Bronchial epithelial cell (primary cell): ENCODE data around the gene PPP2R2C. TPM values are rescaled to one million over a fixed set of nuclear protein-coding genes. Genes with fewer than 3 reads are reported as not detected.

Source experiments
- DNase-seq: peaks from one replicate; pipeline ENCODE4 v3.0.0-alpha.2; 2010; ENCODE audit warnings: low read depth
- FAIRE-seq: peaks from 2 replicates; lab custom pipeline; 2011; peaks lifted over from hg19 to GRCh38; lab: Jason Lieb, UNC
- H3K27me3 ChIP-seq: 2 replicates; pipeline ENCODE4 v1.5.1; 2011; ENCODE audit warnings: low read length; ENCODE audit not compliant: control insufficient read depth, insufficient read depth
- H3K36me3 ChIP-seq: 2 replicates; pipeline ENCODE4 v1.5.1; 2011; ENCODE audit warnings: low read length; ENCODE audit not compliant: control insufficient read depth, insufficient read depth
- H3K4me3 ChIP-seq: 2 replicates; pipeline ENCODE4 v1.5.1; 2011; ENCODE audit warnings: mild to moderate bottlenecking, low read depth, low read length, control low read depth
- total RNA-seq: library from RNA; depleted of rRNA; stranded (reverse); fragments of >200 nt; gene quantifications from 2 replicates; pipeline ENCODE4 v1.2.1, GENCODE V29; 2014
- TF ChIP-seq, protein P1 (sequence below): IDR thresholded peaks from 2 replicates; pipeline ENCODE4 v1.5.1; 2011; ENCODE audit warnings: mild to moderate bottlenecking, moderate library complexity, low read length, control low read depth, inconsistent platforms; ENCODE audit not compliant: insufficient read depth, severe bottlenecking

The PPP2R2C gene
- total RNA-seq, 1 donor from 2014 or later = 1.1 TPM

DNA sequence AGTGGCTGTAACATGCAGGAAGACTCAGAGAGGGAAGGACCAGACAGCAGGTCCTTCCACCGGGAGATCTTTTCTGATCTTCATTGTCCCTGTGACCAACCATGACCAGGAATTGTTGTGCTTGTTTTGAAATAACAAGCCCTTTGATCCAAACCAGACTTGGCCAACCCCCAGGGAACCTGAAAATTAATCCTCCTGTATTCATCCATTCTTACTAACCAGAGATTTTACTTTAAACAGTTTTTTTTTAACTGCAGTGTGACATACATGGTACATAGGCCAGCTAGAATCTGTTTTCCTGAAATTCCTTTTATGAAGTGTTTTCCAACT lies 198.8 kb downstream of the PPP2R2C start:
- DNase-seq = no peak
- FAIRE-seq = no peak
- H3K36me3 ChIP-seq = no peaks in the 10 kb centered on the region
- no peaks in the 10 kb centered on the region for H3K27me3 ChIP-seq
- TF ChIP-seq, protein P1, sequence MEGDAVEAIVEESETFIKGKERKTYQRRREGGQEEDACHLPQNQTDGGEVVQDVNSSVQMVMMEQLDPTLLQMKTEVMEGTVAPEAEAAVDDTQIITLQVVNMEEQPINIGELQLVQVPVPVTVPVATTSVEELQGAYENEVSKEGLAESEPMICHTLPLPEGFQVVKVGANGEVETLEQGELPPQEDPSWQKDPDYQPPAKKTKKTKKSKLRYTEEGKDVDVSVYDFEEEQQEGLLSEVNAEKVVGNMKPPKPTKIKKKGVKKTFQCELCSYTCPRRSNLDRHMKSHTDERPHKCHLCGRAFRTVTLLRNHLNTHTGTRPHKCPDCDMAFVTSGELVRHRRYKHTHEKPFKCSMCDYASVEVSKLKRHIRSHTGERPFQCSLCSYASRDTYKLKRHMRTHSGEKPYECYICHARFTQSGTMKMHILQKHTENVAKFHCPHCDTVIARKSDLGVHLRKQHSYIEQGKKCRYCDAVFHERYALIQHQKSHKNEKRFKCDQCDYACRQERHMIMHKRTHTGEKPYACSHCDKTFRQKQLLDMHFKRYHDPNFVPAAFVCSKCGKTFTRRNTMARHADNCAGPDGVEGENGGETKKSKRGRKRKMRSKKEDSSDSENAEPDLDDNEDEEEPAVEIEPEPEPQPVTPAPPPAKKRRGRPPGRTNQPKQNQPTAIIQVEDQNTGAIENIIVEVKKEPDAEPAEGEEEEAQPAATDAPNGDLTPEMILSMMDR = no peak
- no peak overlapping the region for H3K4me3 ChIP-seq

DNA sequence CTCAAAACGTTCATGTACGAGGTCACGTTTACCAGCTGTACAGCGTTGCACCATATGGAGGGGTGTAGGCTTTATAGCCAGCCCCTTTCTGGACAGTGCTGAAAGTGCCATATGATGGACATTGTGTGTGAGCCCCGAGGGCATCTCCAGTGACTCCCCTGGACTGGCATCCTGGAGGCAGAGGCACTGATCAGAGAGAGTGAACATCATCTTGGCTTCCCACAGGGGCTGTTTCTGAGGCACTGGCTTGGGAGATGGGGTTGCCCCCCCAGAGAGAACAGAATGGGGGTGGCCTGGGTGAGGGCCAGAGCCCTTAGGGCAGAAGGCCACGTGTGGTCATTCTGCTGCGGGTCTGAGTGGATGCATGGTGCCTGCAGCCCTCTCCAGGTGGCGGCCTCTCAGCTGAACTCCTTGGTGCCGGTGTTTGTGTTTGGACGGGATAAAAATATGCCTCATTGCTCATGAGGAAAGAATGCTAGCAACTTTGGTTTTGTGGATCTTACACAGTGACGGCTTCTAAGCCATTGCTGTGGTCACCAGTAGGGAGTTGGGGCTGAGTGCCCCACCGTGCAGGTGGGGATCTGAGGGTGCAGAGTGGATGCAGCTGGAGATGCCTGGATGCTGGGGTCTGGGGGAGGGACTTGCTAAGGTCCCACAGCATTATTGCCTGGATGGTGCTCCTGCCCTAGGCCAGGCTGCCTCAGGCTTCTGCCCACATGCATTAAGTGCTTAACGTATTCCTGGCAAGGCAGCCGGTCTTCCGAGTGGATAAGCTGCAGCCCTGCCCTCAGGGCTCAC lies 199.4 kb downstream of the PPP2R2C start:
- Histone ChIP-seq H3K4me3 (no peak overlapping the region), H3K27me3 (no peaks in the 10 kb centered on the region), H3K36me3 (no peaks in the 10 kb centered on the region)
- TF ChIP-seq, protein P1 = no peak
- DNase-seq (peak; percentile 62), FAIRE-seq (peak; percentile 86)

DNA sequence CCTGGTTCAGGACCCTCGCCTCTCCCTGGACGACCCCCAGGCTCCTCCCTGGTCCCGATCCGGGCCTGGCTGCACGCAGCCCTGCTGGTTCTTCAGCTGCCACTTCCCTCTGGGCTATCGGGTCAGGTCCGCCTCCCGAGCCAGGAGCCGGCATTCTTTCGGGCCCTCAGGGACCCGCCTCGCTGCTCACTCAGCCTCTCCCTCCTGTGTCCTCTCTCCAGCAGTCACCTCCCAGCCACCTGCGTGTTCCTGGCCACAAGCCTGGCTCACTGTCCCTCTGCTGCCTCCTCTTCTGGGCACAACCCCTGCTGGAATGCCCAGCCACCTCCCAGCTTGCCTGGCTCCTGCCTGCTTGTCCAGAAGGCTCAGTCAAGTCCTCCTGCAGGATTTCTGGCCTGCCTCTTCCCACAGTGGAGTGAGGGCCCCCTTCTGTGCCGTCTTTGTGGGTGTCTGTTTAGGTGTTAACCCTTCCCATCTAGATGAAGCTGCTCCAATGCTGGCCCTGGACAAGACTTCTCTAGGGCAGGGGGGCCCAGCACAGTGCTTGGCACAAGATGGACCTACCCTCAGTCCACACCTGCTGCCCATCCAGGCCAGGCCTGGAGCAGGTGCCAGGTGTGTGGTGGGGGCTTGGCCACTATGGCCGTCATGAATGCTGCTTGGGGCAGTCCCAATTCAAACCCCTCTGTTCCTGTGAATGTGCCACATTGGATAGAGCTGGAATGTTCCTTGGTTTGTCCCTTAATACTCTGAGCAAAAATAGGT lies 200.5 kb downstream of the PPP2R2C start:
- Histone ChIP-seq H3K36me3 (no peaks in the 10 kb centered on the region), H3K4me3 (no peak overlapping the region), H3K27me3 (no peaks in the 10 kb centered on the region)
- FAIRE-seq (no peak), DNase-seq (no peak)
- TF ChIP-seq, protein P1 = no peak

DNA sequence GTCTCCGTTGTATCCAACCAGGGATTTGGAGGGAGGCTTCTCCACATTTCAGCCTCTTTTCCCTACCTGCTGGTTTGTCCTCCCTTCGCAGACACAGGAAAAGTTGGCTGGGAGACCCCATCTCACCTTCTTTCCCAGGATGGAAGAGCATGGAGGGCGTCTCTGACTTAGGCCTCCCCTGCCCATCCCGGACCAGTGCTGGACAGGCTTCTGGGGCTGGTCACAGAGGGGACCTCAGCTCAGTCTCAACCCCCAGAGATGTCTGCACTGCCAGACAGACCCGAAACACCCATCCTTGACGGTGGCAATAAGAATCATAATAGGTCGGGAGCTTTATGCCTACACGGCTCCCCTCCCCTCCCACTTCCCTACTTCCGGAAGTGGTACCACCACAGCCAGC lies 201.2 kb downstream of the PPP2R2C start:
- Histone ChIP-seq H3K36me3 (no peaks in the 10 kb centered on the region), H3K27me3 (no peaks in the 10 kb centered on the region), H3K4me3 (no peak overlapping the region)
- FAIRE-seq (peak; percentile 32), DNase-seq (no peak)
- TF ChIP-seq, protein P1 = no peak

DNA sequence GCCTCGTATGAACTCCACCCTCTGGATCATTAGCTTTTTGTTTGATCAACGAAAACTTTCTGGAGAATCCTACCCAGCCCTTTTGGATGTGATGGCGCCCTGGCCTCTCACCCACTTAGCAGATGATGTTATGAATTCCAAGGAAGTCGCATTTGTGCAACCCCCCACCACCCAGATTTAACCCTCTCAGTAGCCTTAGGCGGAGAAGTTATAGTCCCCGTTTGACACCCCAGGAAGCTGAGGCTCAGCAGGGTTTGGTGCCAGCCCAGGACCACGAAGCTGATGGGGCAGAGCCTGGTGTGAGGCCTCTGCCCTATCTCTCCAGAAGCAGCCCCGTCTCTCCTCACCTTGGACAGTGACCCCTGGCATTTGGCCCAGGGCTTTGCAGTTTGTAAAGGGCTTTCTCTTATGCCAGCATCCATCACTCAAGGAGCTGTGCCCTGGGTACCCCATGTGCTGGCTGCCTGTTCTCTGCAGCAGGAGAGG lies 201.7 kb downstream of the PPP2R2C start:
- H3K36me3 ChIP-seq = no peaks in the 10 kb centered on the region
- H3K27me3 ChIP-seq = no peaks in the 10 kb centered on the region
- DNase-seq (no peak), FAIRE-seq (no peak)
- peak overlapping the region; percentile 88 for H3K4me3 ChIP-seq
- TF ChIP-seq, protein P1 = no peak

Other genes starting within 250 kb of the PPP2R2C start
- gene WFS1, start 202.8 kb downstream of the PPP2R2C start, total RNA-seq = 7.9 and 9.9 TPM in 2 replicates
- gene MAN2B2, start 102.6 kb upstream of the PPP2R2C start, total RNA-seq = 4.7 and 8.3 TPM in 2 replicates
- 69.5 and 127 TPM in 2 replicates for gene MRFAP1, start 168.1 kb upstream of the PPP2R2C start, total RNA-seq
- gene S100P, start 221.3 kb upstream of the PPP2R2C start, total RNA-seq = 641 and 928 TPM in 2 replicates
- 57.9 and 79.2 TPM in 2 replicates for gene MRFAP1L1, start 237.3 kb upstream of the PPP2R2C start, total RNA-seq
- 14.2 and 14.5 TPM in 2 replicates for gene BLOC1S4, start 243.6 kb upstream of the PPP2R2C start, total RNA-seq